Esophagus squamous epithelium (tissue), 4 donors: ENCODE data around the gene CCDC78.

Experiments used
- POLR2A ChIP-seq, 4 donors: fragments of 450-650 bp; IDR thresholded peaks; one replicate each; pipeline ENCODE4 v1.6.1; 2017; ENCODE audit warnings: antibody characterized with exemption in 4 of 4, mild to moderate bottlenecking in 4 of 4, moderate library complexity in 3 of 4
- TF ChIP-seq, protein P1 (sequence below), 6 experiments: fragments of 450-650 bp in 4 of 6; fragments of 200-600 bp in 2 of 6; sonication (generic) in 2 of 6; IDR thresholded peaks; one replicate each; pipeline ENCODE4 v1.5.1; 2016 to 2019; ENCODE audit warnings: antibody characterized with exemption in 6 of 6, mild to moderate bottlenecking in 4 of 6, moderate library complexity in 4 of 6

DNA sequence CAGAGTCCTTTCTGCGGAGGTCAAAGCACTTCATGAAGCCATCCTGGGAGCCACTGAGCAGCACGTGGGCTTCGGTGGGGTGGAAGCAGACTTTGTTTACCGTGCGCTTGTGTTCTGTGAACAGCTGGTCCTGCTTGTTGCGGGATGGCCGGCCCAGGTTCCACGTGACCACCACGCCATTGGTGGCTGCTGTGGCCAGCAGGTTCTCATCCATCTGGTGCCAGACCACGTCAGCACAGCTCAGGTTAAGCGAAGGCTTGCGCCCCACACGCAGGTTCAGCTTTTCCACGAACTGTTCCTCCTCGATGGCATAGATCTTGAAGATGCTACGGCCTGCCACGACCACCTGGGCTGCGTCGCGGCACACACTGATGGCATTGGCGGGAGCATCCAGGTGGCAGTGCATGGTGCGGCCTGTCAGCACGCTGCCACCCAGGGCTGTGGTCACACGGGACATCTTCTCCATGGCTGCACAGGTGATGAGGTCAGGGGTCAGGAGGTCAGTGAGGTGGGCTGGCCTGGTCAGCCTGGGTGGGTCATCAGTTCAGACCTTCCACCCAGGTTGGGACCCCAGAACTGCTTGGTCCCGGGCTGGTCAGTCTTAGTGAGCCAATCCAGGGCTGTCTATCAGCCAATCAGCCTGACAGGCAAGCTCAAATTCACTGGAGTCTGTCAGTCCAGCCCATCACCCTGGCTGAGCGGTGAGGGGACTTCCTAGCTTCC lies 36.9 kb downstream of the CCDC78 start:
- TF ChIP-seq, protein P1, sequence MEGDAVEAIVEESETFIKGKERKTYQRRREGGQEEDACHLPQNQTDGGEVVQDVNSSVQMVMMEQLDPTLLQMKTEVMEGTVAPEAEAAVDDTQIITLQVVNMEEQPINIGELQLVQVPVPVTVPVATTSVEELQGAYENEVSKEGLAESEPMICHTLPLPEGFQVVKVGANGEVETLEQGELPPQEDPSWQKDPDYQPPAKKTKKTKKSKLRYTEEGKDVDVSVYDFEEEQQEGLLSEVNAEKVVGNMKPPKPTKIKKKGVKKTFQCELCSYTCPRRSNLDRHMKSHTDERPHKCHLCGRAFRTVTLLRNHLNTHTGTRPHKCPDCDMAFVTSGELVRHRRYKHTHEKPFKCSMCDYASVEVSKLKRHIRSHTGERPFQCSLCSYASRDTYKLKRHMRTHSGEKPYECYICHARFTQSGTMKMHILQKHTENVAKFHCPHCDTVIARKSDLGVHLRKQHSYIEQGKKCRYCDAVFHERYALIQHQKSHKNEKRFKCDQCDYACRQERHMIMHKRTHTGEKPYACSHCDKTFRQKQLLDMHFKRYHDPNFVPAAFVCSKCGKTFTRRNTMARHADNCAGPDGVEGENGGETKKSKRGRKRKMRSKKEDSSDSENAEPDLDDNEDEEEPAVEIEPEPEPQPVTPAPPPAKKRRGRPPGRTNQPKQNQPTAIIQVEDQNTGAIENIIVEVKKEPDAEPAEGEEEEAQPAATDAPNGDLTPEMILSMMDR (IDR thresholded peaks at IDR 0.05), result no peak
- TF ChIP-seq POLR2A (IDR thresholded peaks at IDR 0.05), result no peak
